SK-MEL-5 (cell line): ENCODE results near the gene XRCC4. TPM values are rescaled to one million over a fixed set of nuclear protein-coding genes. Genes with fewer than 3 reads are reported as not detected.
A peak's percentile ranks its signal among the peaks of the same experiment; 100 is the strongest.

Experiments used
- DNase-seq: peaks from one replicate; pipeline ENCODE4 v3.0.0-alpha.2; 2016; ENCODE audit warnings: low read depth, low spot score
- in situ Hi-C: cut with HindIII; loops from 2 replicates; pipeline ENCODE4 v1.10.0; 2016; ENCODE audit warnings: low sequenced_read_pairs, high pct_unique_total_duplicates, low pct_unique_long_range_greater_than_20kb
- total RNA-seq: library from RNA; depleted of rRNA; stranded (reverse); fragments of >200 nt; shearing (Covaris generic); gene quantifications from 2 replicates; pipeline ENCODE4 v1.2.3, GENCODE V29; 2014

The XRCC4 gene
- total RNA-seq, 1 experiment from 2014 or later: 21.1 TPM

DNA sequence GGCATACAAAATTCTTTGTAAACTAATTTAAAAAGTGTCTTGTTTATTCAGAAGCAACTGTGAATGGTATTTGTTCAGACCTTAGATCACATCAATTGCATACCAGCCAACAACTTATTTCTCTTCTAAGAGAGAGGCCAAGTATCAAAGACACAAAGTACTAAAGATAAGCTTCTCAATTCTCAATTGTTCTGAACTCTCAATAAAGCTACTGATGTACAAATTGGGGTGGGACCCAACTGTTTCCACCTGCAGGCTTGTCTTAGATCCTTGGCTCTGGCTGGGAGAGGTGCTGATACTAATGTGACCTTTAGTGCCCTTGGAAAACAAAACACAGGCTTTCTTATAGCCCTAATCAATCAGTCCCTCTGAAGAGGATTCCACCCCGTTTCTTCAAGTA lies 22.1 kb downstream of the XRCC4 start:
- in situ Hi-C loops: no loop called here
- DNase-seq: peak; percentile 78

DNA sequence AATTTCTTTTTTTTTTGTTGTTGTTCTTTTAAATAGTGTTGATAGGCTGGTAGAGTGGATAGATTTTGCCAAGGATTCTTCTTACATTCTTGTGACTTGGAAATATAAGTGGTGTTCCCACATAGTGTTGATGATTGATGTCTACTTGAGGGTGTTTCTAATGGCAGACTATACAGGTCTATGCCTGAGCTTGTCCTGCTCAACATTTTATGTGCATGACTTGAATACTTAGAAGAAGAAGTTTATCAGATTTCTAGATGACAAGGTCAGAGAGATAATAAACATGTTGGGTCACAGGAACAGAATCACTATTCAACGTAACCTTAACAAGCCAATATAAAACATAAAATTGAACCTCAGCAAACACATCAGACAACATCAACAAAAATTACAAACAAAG lies 24.2 kb downstream of the XRCC4 start:
- in situ Hi-C loops: no loop called here
- DNase-seq: no peak

GRCh38 chr5:83102364-83102980 lies 25.1 kb downstream of the XRCC4 start:
- in situ Hi-C loops: no loop called here
- DNase-seq: peak; percentile 24

DNA sequence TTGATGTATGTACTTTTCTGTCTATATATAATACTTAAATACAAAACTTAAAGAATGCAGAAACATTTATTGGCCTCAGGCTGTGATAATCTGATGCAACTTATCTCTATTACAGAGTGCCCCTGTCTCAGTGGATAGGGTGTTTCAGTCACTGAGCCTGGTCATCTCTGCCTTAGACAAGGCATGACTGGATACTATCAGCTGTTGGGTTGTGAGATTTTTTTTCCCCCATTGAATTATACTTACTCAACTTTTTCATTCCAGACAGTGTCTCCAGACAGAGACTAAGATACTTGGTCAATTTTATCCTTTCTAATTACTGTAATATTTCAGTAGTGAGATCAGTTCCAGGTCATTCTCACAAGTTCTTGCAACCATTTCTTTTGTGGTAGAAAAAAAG lies 26.7 kb downstream of the XRCC4 start:
- in situ Hi-C loops: no loop called here
- DNase-seq: no peak

DNA sequence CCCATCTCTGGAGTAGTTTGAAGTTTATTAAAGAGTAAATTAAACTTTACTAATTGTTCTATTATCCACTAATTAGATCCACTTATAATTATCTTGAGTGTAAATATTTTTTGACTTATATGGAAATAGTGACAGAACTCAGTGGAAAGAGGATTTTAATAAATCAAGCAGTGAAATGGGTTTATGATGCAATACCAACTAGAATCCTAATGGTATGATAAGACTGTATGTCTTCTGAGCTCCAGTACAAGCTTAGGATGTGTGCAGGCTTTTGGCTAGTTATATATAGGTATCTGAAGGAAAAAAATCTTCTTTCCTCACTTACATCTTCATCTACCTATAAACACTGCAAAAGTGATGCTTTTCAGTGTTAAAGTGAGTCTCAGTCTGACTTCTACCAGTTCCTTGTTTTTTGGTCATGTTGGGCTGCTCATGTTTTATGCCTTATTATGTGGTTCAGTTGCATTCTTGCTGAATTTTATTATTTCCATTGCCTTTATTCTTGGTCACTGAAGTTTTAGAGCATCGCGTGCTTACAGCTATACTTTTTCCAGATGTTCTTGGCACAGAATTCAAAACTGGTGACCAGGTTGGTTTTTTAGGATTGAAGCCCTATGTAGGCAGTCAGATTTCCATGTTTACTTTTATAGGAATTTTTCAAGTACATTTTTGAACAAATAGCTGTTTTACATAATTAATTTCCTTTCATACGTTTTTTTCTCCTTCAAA lies 30.5 kb downstream of the XRCC4 start:
- DNase-seq: no peak

GRCh38 chr5:83109380-83109779 lies 32.0 kb downstream of the XRCC4 start:
- DNase-seq: no peak
- in situ Hi-C loops: no loop called here

More for the DNA sequence above, 30.5 kb downstream of the XRCC4 start:
- in situ Hi-C loops: no loop called here

DNA sequence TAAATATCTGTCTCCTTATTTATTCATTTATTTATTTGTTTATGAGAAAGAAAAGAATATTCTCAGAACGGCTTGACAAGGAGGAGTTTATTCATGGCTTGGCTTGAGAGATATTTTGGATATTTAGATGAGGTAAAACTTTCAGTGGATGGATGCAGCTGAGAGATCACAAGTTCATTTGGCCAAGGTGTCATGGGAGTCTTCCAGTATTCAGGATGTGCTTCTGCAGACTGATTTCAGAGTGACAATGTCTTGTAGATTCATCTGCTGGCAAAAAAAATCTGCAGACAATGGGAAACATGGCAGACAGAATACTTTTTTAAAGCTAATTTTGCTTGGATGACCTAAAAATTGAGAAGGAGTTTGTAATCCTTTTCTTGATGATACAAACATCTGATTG lies 38.5 kb downstream of the XRCC4 start:
- DNase-seq: no peak
- in situ Hi-C loops: no loop called here

DNA sequence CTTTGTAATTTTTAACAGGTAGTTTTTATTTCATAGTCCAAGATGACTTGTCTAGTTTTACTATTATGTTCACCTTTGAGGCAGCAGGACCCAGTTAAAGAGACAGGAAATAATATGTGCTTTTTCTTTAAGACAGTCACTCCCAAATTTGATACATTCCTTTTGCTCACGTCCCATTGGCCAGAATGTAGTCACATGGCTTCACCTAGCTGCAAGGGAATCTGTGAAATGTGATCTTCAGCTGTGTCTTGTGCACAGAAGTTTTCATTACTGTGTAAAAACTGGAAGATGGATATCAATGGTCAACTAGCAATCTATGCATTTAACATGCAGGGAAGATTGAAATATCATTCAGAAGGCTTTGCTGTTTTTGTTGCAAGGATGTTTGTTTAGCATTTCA lies 41.1 kb downstream of the XRCC4 start:
- DNase-seq: no peak

DNA sequence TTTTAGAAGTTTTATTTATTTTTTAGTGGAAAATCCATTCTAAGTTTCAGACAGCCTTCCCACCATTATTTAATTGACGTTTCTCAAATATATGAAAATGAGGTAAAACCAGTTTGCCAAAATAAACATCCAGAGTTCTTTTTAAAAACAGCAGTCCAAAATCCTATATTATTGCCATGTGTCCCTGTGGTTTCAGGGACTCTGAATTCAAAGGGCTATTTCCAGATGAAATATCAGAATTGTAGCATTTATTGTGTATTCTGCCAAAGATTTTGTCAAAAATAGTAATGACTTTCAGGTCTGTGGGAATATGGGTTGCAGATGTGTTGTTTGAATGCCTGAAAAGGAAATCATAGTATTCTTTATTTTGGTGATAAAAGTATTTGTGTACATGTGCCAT lies 41.6 kb downstream of the XRCC4 start:
- in situ Hi-C loops: no loop called here

More for the DNA sequence above, 41.1 kb downstream of the XRCC4 start:
- in situ Hi-C loops: no loop called here

GRCh38 chr5:83124593-83124992 lies 47.2 kb downstream of the XRCC4 start:
- in situ Hi-C loops: no loop called here
- no peak for DNase-seq

More for the DNA sequence above, 41.6 kb downstream of the XRCC4 start:
- DNase-seq: no peak

DNA sequence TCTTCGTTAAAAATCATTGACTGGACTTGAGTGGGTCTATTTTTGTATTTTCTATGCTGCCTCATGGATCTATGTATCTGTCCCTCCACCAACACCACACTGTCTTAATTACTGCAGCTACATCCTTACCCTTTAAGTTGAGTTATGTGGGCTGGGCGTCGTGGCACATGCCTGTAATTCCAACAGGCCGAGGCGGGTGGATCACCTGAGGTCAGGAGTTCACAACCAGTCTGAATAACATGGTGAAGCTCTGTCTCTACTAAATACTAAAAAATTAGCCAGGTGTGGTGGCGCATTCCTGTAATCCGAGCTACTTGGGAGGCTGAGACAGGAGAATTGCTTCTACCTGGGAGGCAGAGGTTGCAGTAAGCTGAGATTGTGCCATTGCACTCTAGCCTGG lies 48.2 kb downstream of the XRCC4 start:
- no peak for DNase-seq
- in situ Hi-C loops: no loop called here

- DNase-seq: no peak
- in situ Hi-C loops: no loop called here
These were observed 49.2 kb downstream of the XRCC4 start for GRCh38 chr5:83126501-83126900.

DNA sequence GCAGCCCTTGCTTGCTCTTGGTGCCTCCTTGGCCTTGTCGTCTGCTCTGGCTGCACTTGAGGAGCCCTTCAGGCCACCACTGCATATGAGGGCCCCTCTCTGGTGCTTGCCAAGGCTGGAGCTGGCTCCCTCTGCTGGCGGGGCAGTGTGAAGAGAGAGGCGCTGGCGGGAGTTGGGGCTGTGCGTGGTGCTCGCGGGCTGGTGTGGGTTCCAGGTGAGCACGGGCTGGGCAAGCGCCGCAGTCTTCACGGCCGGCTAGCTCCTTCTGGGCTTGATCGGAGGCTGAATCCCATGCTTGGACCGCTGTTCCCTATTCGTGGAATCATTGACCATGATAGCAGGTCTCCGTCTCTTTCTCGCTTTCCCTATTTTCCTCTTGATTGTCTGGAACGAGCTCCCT lies 56.5 kb downstream of the XRCC4 start:
- DNase-seq: no peak
- in situ Hi-C loops: no loop called here

GRCh38 chr5:83142526-83142925 lies 65.2 kb downstream of the XRCC4 start:
- no peak for DNase-seq
- in situ Hi-C loops: no loop called here

DNA sequence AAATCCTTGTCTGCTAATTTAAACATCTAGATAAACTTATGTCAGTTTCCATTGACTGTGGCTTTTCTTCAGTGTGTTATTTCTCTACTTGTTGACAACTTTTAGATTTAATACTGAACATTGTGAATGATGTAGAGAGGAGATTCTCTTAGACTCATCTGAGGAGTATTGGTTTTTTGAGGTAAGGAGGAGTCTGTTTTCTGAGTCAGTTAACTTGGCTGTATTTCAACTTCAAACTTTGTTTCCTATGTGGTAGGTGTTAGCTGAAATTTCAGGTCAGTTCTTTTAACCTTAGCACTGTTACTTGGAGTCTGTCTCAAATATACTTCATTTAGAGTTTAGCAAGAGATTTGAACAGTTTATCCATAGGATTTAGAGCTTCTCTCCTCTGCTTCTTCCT lies 67.9 kb downstream of the XRCC4 start:
- no peak for DNase-seq
- in situ Hi-C loops: no loop called here

GRCh38 chr5:83145882-83146331 lies 68.6 kb downstream of the XRCC4 start:
- in situ Hi-C loops: no loop called here
- DNase-seq: peak; percentile 89

- DNase-seq: no peak
- in situ Hi-C loops: no loop called here
These were observed 69.1 kb downstream of the XRCC4 start for GRCh38 chr5:83146441-83146840.

- in situ Hi-C loops: no loop called here
- no peak for DNase-seq
These were observed 70.2 kb downstream of the XRCC4 start for GRCh38 chr5:83147593-83147992.

- DNase-seq: no peak
- in situ Hi-C loops: no loop called here
These were observed 71.0 kb downstream of the XRCC4 start for GRCh38 chr5:83148370-83148769.
